NB4 (cell line): Measurements from ENCODE around the gene GREM1.

Source experiments
- DNase-seq: peaks from one replicate; pipeline ENCODE4 v3.0.0; 2010; ENCODE audit warnings: low read depth
- H3K4me3 ChIP-seq: one replicate; pipeline ENCODE4 v1.5.1; 2011; ENCODE audit warnings: mild to moderate bottlenecking, low read depth, low read length, moderate library complexity
- MYC ChIP-seq: IDR thresholded peaks from 2 replicates; pipeline ENCODE4 v1.6.1; 2011; ENCODE audit warnings: low read depth, low read length
- POLR2A ChIP-seq: IDR thresholded peaks from 2 replicates; pipeline ENCODE4 v1.6.1; 2011; ENCODE audit warnings: mild to moderate bottlenecking; ENCODE audit not compliant: insufficient read length; ENCODE audit errors: extremely low read depth
- TF ChIP-seq, protein P1 (sequence below): IDR thresholded peaks from one replicate; pipeline ENCODE4 v1.5.1; 2012; ENCODE audit warnings: low read depth, low read length
- TF ChIP-seq, protein P2 (sequence below): IDR thresholded peaks from 2 replicates; pipeline ENCODE4 v1.6.1; 2011; ENCODE audit warnings: low read depth, low read length

GREM1 gene

DNA sequence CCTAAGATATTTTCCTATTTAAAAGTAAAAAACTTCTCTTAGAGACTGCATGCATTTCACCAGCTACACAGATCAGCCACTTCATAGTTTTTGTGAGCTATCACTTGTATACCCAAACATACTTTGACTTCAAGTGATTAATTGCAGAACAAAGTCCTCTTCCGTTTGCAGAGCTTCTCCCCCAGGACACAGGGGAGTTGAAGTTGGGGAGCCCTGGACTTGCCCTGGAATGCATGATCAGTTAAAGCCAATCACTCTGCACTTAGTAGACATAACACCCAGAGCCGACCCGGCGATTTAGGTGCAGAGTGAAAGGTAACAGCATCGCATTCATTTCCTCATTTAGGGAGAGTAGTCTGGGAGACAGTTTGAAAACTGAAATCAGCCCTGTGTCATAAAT lies 70.1 kb downstream of the GREM1 start:
- DNase-seq: no peak
- H3K4me3 ChIP-seq: no peak overlapping the region
- TF ChIP-seq POLR2A (no peak), MYC (no peak)
- TF ChIP-seq, protein P1, sequence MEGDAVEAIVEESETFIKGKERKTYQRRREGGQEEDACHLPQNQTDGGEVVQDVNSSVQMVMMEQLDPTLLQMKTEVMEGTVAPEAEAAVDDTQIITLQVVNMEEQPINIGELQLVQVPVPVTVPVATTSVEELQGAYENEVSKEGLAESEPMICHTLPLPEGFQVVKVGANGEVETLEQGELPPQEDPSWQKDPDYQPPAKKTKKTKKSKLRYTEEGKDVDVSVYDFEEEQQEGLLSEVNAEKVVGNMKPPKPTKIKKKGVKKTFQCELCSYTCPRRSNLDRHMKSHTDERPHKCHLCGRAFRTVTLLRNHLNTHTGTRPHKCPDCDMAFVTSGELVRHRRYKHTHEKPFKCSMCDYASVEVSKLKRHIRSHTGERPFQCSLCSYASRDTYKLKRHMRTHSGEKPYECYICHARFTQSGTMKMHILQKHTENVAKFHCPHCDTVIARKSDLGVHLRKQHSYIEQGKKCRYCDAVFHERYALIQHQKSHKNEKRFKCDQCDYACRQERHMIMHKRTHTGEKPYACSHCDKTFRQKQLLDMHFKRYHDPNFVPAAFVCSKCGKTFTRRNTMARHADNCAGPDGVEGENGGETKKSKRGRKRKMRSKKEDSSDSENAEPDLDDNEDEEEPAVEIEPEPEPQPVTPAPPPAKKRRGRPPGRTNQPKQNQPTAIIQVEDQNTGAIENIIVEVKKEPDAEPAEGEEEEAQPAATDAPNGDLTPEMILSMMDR: no peak
- TF ChIP-seq, protein P2, sequence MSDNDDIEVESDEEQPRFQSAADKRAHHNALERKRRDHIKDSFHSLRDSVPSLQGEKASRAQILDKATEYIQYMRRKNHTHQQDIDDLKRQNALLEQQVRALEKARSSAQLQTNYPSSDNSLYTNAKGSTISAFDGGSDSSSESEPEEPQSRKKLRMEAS: no peak

- DNase-seq: no peak
These were observed 72.7 kb downstream of the GREM1 start for GRCh38 chr15:32790352-32790999.

DNA sequence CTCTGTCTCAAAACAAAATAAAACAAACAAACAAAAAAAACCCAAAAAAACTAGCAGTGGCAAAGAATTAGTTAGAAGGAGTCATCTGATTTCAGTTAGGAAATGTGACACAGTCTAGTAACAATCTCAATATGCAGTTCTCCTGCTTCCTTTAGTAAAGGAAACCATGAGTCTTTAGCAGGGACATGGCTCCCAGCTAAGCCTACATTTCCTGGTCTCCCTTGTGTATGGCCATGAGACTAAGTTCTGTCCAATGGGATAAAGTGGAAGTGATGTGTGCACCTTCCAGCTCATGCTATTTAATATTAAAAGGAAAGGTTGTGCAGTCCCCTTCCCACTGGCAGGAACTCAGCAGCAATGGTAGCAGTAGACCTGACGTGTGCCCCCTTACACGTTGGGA lies 74.6 kb downstream of the GREM1 start:
- TF ChIP-seq MYC: no peak
- TF ChIP-seq, protein P1: no peak
- TF ChIP-seq, protein P2: no peak
- no peak for TF ChIP-seq POLR2A
- H3K4me3 ChIP-seq: no peak overlapping the region
- no peak for DNase-seq

More at GRCh38 chr15:32790352-32790999, 72.7 kb downstream of the GREM1 start:
- TF ChIP-seq, protein P2: no peak
- TF ChIP-seq POLR2A: no peak
- TF ChIP-seq, protein P1: no peak
- no peak overlapping the region for H3K4me3 ChIP-seq
